ENCODE measurements around the gene ZNF440.
"Not testable (repeated sequence)": the region's sequence is repeated elsewhere in the genome, so short reads cannot be mapped to it uniquely, and the experiment has no call there.

ZNF440 gene

GRCh38 chr19:11828957-11829876 lies 15.1 kb downstream of the ZNF440 start:
- DNase-seq = not testable (repeated sequence)

GRCh38 chr19:11832253-11832912 lies 18.3 kb downstream of the ZNF440 start:
- DNase-seq = peak; percentile 8

DNA sequence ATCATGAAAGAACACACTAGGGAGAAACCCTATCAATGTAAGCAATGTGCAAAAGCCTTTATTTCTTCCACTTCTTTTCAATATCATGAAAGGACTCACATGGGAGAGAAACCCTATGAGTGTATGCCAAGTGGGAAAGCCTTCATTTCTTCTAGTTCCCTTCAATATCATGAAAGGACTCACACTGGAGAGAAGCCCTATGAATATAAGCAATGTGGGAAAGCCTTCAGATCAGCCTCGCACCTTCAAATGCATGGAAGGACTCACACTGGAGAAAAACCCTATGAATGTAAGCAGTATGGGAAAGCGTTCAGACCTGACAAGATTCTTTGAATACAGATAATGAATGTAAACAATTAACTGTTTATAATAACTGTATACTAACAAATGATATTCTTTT lies 19.5 kb downstream of the ZNF440 start:
- no peak for DNase-seq

DNA sequence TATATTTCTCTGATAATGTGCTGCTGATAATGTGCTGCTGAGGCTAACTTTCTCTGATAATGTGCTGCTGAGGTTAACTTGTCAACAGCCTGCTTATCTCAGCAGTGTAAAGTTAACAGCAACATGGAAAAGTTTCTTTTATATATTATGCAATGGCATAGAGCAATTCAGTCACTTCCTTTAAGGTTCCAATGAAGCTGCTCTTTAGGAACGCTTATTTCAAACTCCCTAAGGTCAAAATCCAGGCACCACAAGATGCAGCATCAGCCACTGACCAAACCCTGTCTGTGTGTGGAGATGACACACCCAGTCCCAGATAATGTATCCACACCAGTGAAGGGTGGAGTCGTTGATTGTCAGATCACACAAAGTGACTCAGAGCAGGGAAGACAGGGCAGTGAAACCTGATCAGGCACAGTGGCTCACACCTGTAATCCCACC lies 21.6 kb downstream of the ZNF440 start:
- not testable (repeated sequence) for DNase-seq

GRCh38 chr19:11843722-11844121 lies 29.6 kb downstream of the ZNF440 start:
- no peak for DNase-seq

DNA sequence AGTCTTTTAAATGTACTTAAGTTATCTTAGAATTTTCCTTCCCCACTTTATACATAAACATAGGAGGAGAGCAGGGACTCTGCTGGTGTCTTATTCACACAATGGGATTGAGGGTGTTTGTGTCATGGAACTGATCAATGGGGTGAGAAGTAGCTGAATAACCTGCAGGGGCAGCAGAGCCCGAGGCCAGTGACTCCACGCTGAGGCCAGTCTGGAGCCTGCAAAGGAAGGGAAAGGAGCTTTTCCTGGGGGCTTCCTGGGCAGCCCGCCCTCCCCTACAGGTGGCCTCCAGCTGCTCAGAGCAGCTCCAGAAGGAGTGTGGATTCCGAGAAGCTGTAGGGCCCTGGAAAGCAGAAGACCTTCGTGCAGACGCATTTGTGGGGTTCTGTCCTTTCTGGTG lies 33.5 kb downstream of the ZNF440 start:
- DNase-seq = not testable (repeated sequence)

- no peak for DNase-seq
Observed at GRCh38 chr19:11848200-11848593, 34.1 kb downstream of the ZNF440 start.

- peak; percentile 81 for DNase-seq
Observed at GRCh38 chr19:11848594-11849469, 34.8 kb downstream of the ZNF440 start, which contains the start of gene ZNF439. Gene ZNF439 (plus strand): TSS chr19:11848726. CDS start chr19:11848868, 142 bp downstream.

GRCh38 chr19:11850289-11850688 lies 36.2 kb downstream of the ZNF440 start:
- DNase-seq = not testable (repeated sequence)

DNA sequence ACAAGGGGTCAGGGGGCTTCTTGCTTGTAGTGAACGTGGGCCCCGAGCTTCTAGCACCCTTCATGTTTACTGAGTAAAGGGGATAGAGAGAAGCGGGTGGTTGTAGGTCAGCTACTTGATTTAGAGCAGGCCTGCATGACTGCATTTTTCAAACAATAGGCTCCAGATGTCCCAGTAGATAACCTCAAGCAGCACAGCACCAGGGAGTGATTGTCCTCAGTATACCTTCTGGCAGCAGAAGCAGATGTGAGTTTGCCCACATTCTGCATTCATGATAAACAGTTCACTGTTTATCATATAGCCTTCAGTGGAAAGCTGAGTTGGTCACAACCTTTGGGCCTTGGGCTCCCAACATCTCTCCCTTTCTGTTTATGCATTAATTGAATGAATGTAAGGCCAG lies 39.3 kb downstream of the ZNF440 start:
- DNase-seq = no peak

DNA sequence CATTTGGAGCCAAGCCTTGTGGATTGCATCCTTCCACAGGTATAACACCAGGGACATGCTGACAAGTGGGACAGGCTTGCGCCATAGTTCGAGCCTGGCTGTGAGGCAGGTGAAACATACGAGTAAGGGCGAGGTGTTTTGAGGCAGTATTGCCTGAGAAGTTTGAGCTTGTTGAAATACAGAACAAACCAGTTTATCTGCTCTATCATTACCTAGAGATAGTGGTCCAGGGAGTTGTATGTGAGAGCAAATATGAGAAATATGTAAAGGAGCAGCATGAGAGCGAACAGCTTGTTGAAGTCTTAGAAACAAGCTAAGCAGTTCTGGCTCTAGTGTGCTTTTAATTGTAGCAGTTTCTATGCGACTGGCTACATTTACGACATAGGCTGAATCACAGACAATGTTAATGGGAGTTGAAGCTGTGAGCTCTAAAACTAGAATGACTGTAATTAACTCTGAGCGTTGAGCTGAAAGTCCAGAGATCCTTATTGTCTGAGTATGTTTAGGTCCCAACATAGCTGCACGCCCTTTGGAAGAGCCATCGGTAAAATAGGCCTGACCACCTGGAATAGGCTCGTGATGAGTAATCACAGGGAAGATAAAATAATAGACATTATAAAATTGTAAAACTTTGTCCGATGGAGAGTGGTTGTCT lies 42.6 kb downstream of the ZNF440 start:
- DNase-seq = no peak

- DNase-seq = no peak
Observed at GRCh38 chr19:11860721-11861120, 46.6 kb downstream of the ZNF440 start.

- DNase-seq = no peak
Observed at GRCh38 chr19:11861301-11861700, 47.2 kb downstream of the ZNF440 start.

DNA sequence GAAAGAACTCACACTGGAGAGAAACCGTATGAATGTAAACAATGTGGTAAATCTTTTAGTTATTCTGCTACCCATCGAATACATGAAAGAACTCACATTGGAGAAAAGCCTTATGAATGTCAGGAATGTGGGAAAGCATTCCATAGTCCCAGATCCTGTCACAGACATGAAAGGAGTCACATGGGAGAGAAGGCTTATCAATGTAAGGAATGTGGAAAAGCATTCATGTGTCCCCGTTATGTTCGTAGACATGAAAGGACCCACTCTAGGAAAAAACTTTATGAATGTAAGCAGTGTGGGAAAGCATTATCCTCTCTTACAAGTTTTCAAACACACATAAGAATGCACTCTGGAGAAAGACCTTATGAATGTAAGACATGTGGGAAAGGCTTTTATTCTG lies 53.7 kb downstream of the ZNF440 start:
- peak; percentile 13 for DNase-seq

GRCh38 chr19:11868188-11868587 lies 54.1 kb downstream of the ZNF440 start:
- no peak for DNase-seq

DNA sequence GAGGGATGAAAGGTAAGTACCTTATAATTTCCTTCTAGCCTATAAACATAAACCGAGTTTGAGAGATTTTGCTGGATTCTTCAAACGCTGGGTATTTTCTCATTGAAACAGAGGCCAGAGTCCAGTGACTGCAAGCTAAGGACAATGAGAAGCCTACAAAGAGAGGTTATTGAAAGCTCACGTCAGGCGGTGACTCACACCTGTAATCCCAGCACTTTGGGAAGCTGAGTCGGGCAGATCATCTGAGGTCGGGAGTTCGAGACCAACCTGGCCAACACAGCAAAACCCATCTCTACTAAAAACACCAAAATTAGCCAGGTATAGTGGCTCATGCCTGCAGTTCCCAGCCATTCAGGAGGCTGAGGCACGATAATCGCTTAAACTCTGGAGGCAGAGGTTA lies 58.6 kb downstream of the ZNF440 start:
- no peak for DNase-seq

- no peak for DNase-seq
Observed at GRCh38 chr19:11873762-11874161, 59.7 kb downstream of the ZNF440 start.

DNA sequence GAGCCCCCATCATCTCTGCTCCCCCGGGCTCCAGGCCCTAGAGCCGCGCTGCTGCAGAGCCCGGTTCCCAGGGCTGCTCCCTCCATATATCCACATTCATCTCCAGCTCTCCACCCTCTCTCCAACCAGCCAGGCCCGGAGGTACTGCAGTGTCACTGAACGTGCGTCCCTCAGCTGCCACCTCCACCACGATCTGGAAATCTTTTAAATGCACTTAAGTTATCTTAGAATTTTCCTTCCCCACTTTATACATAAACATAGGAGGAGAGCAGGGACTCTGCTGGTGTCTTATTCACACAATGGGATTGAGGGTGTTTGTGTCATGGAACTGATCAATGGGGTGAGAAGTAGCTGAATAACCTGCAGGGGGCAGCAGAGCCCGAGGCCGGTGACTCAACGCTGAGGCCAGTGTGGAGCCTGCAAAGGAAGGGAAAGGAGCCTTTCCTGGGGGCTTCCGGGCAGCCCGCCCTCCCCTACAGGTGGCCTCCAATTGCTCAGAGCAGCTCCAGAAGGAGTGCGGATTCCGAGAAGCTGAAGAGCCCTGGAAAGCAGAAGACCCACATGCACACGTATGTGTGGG lies 65.7 kb downstream of the ZNF440 start:
- DNase-seq = peak; percentile 7

- no peak for DNase-seq
Observed at GRCh38 chr19:11880598-11880997, 66.5 kb downstream of the ZNF440 start.

- peak; percentile 45 for DNase-seq
Observed at GRCh38 chr19:11881151-11881800, 67.2 kb downstream of the ZNF440 start.

DNA sequence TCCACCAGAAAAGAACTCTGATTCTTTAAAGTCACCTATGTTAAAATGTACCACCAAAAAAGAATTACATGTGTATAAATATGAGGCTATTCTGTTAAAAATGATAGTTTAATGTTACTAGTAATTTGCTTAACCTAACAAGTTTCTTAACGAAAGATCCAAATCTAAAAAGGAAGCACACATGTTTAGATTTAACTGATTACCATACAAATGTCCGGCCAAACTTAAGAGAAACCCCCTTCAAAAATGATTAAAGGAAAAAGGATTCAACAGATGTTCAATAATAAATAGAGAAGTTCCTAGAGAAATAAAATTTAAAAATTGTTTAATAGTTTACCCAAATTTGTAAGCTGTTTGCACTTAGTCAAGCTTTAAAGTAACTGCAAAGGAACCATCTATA lies 68.5 kb downstream of the ZNF440 start:
- DNase-seq = no peak
